ENCODE data around the gene ZFYVE1.
"Not testable (repeated sequence)": the region's sequence is repeated elsewhere in the genome, so short reads cannot be mapped to it uniquely, and the experiment has no call there.

ZFYVE1 gene

GRCh38 chr14:73026845-73027542 lies at the start of gene ZFYVE1:
ZFYVE1 (minus strand) TSS chr14:73027106; CDS start chr14:73024508, 2,598 bp downstream.
- DNase-seq (ENCODE audit: low read depth): peak; percentile 82

- DNase-seq (ENCODE audit: low read depth): no peak
Observed at GRCh38 chr14:73069585-73069984, 42.7 kb upstream of the ZFYVE1 start.

GRCh38 chr14:73058922-73059673 lies 32.2 kb upstream of the ZFYVE1 start:
- no peak for DNase-seq (ENCODE audit: low read depth)

GRCh38 chr14:73058224-73058921 lies 31.5 kb upstream of the ZFYVE1 start, which contains the start of gene RBM25:
RBM25 (plus strand) TSS chr14:73058534; CDS start chr14:73071642, 13,108 bp downstream.
- peak; percentile 94 for DNase-seq (ENCODE audit: low read depth)

- no peak for DNase-seq (ENCODE audit: low read depth)
Observed at GRCh38 chr14:73057944-73058223, 31.0 kb upstream of the ZFYVE1 start.

GRCh38 chr14:73055251-73055650 lies 28.3 kb upstream of the ZFYVE1 start:
- DNase-seq (ENCODE audit: low read depth): no peak

- DNase-seq (ENCODE audit: low read depth): no peak
Observed at GRCh38 chr14:73049428-73049827, 22.5 kb upstream of the ZFYVE1 start.

GRCh38 chr14:73047808-73048207 lies 20.9 kb upstream of the ZFYVE1 start:
- DNase-seq (ENCODE audit: low read depth): no peak

- DNase-seq (ENCODE audit: low read depth): not testable (repeated sequence)
Observed at GRCh38 chr14:73036706-73037450, 10.0 kb upstream of the ZFYVE1 start.

GRCh38 chr14:73027984-73028383 lies 1.1 kb upstream of the ZFYVE1 start:
- no peak for DNase-seq (ENCODE audit: low read depth)

GRCh38 chr14:73027546-73027945 lies 640 bp upstream of the ZFYVE1 start:
- DNase-seq (ENCODE audit: low read depth): no peak

GRCh38 chr14:73026243-73026844 lies 562 bp downstream of the ZFYVE1 start:
- no peak for DNase-seq (ENCODE audit: low read depth)

GRCh38 chr14:73025544-73025943 lies 1.4 kb downstream of the ZFYVE1 start:
- DNase-seq (ENCODE audit: low read depth): no peak

- DNase-seq (ENCODE audit: low read depth): no peak
Observed at GRCh38 chr14:73022051-73022450, 4.9 kb downstream of the ZFYVE1 start.

- DNase-seq (ENCODE audit: low read depth): not testable (repeated sequence)
Observed at GRCh38 chr14:73016011-73016410, 10.9 kb downstream of the ZFYVE1 start.

- DNase-seq (ENCODE audit: low read depth): not testable (repeated sequence)
Observed at GRCh38 chr14:73015552-73015951, 11.4 kb downstream of the ZFYVE1 start.

GRCh38 chr14:73014105-73014504 lies 12.8 kb downstream of the ZFYVE1 start:
- no peak for DNase-seq (ENCODE audit: low read depth)

GRCh38 chr14:73011189-73011588 lies 15.7 kb downstream of the ZFYVE1 start:
- DNase-seq (ENCODE audit: low read depth): not testable (repeated sequence)

- DNase-seq (ENCODE audit: low read depth): no peak
Observed at GRCh38 chr14:73008501-73008900, 18.4 kb downstream of the ZFYVE1 start.

- DNase-seq (ENCODE audit: low read depth): no peak
Observed at GRCh38 chr14:73007835-73008234, 19.1 kb downstream of the ZFYVE1 start.

GRCh38 chr14:73004641-73005040 lies 22.3 kb downstream of the ZFYVE1 start:
- DNase-seq (ENCODE audit: low read depth): not testable (repeated sequence)

GRCh38 chr14:73003681-73004080 lies 23.2 kb downstream of the ZFYVE1 start:
- DNase-seq (ENCODE audit: low read depth): no peak
